GM20431 (cell line): ENCODE results near the gene POU4F2.

Experiments used
- in situ Hi-C: fragments of 300-500 bp; cut with MseI, MboI; formaldehyde crosslinking; loops from one replicate; pipeline ENCODE4 v1.15.0; 2020; ENCODE audit warnings: low sequenced_read_pairs; ENCODE audit not compliant: unreplicated experiment

POU4F2 gene

GRCh38 chr4:146638786-146639505 is at the start of gene POU4F2:
Gene POU4F2, plus strand, starts transcription at chr4:146638893. Its CDS starts 248 bp downstream, at chr4:146639141.
- in situ Hi-C loops, result no loop called here

GRCh38 chr4:146590801-146591200 is 47.9 kb upstream of the POU4F2 start:
- in situ Hi-C loops, result no loop called here

GRCh38 chr4:146592019-146592418 is 46.7 kb upstream of the POU4F2 start:
- in situ Hi-C loops, result no loop called here

GRCh38 chr4:146632770-146633470 is 5.8 kb upstream of the POU4F2 start:
- in situ Hi-C loops, result no loop called here

GRCh38 chr4:146633471-146633800 is 5.3 kb upstream of the POU4F2 start:
- in situ Hi-C loops, result no loop called here

GRCh38 chr4:146634825-146635224 is 3.9 kb upstream of the POU4F2 start:
- in situ Hi-C loops, result no loop called here

GRCh38 chr4:146637621-146638332 is 916 bp upstream of the POU4F2 start:
- in situ Hi-C loops, result no loop called here

GRCh38 chr4:146638333-146638785 is 334 bp upstream of the POU4F2 start:
- in situ Hi-C loops, result no loop called here

- in situ Hi-C loops, result no loop called here
Measured at GRCh38 chr4:146639506-146639932, 826 bp downstream of the POU4F2 start.

GRCh38 chr4:146640021-146640464 is 1.4 kb downstream of the POU4F2 start:
- in situ Hi-C loops, result no loop called here

GRCh38 chr4:146640465-146641061 is 1.9 kb downstream of the POU4F2 start:
- in situ Hi-C loops, result no loop called here

GRCh38 chr4:146641762-146642161 is 3.1 kb downstream of the POU4F2 start:
- in situ Hi-C loops, result no loop called here

GRCh38 chr4:146643812-146644401 is 5.2 kb downstream of the POU4F2 start:
- in situ Hi-C loops, result no loop called here

GRCh38 chr4:146645921-146646320 is 7.2 kb downstream of the POU4F2 start:
- in situ Hi-C loops, result no loop called here

GRCh38 chr4:146646593-146647325 is 8.1 kb downstream of the POU4F2 start:
- in situ Hi-C loops, result no loop called here

GRCh38 chr4:146647615-146648460 is 9.1 kb downstream of the POU4F2 start:
- in situ Hi-C loops, result no loop called here

- in situ Hi-C loops, result no loop called here
Measured at GRCh38 chr4:146648461-146648783, 9.7 kb downstream of the POU4F2 start.

GRCh38 chr4:146649232-146649631 is 10.5 kb downstream of the POU4F2 start:
- in situ Hi-C loops, result no loop called here

GRCh38 chr4:146650034-146650433 is 11.3 kb downstream of the POU4F2 start:
- in situ Hi-C loops, result no loop called here
